ENCODE data around the gene LSAMP. TPM values are rescaled to one million over a fixed set of nuclear protein-coding genes. Genes with fewer than 3 reads are reported as not detected.
"Not testable (repeated sequence)": the region's sequence is repeated elsewhere in the genome, so short reads cannot be mapped to it uniquely, and the experiment has no call there.

Gene LSAMP
- polyA plus RNA-seq, 3 donors, result 11.2 to 14.7 (median 13.7) TPM

DNA sequence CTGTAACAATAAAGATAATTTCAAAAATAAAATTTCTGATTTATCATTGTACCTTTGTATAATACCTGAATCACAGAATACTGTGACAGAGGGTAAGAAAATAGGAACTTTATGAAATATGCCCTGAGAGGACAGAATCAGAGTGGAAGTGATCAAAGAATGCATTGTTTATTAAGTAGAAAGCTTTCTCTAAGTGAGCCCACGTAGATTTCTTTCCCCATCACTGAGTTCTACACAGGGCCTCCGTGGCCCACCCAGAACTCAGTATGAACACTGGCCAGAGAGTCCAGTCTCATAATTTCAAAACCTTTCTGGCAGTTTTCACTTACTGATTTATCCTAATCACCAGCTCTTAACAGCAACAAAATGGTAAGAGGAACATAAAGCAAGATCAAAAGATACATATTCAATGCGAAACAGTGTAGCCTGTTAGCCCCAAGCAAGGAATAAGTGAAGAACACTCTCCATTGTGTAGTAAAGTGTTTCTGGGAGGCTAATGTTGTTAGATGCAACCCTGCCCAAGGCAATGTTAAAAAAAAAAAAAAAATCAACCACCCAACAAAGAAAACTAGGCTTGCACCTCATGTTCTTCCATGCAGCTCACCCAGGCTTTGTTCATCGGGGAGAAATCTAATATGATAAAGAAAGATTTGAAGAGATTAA, 341.3 kb downstream of the LSAMP start:
- DNase-seq (ENCODE audit: extremely low read depth in 1 of 11, low read depth in 9 of 11, low spot score in 4 of 11), result no peak

- no peak for DNase-seq (ENCODE audit: extremely low read depth in 1 of 11, low read depth in 9 of 11, low spot score in 4 of 11)
Observed at GRCh38 chr3:116102037-116102436, 343.2 kb downstream of the LSAMP start.

DNA sequence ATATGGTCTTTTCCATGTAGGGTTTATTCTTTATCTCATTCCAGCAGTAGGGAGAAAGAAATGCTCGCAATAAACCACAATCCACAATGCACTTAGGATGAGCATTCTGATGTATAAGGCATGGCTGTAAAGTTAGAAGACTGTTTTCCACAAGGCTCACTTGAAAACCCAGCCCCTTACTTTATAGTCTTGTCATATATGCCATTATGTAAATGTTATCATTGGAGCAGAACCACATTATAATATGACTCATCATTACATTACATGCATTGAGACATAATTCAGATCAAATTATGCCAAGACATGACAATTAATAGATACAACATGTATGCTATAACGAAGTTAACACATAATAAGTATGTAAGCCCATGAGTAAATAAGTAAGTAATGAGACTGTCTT, 348.1 kb downstream of the LSAMP start:
- DNase-seq (ENCODE audit: extremely low read depth in 1 of 11, low read depth in 9 of 11, low spot score in 4 of 11), result no peak

DNA sequence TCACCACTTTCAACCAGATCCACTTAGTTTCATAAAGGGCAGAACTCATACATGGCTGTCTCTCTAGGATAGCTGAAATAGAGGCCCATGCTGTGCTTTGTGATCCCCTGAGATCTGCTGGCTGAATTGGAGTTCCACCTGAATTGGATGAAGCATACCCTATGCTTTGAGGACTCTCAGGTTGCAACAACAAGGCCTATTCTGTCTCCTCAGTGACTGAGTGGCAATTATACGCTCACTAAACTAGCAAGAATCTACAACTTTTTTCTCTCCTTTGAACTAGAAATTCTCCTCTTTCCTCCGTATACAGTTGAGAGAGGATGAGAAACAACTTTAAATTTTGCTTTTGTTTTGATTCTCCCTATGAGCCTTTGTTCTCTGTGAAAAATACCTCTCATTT, 348.7 kb downstream of the LSAMP start:
- peak in 1 of 11 donors; percentile 26 for DNase-seq (ENCODE audit: extremely low read depth in 1 of 11, low read depth in 9 of 11, low spot score in 4 of 11)

- DNase-seq (ENCODE audit: extremely low read depth in 1 of 11, low read depth in 9 of 11, low spot score in 4 of 11), result no peak
Observed at GRCh38 chr3:116093374-116093773, 351.9 kb downstream of the LSAMP start.

GRCh38 chr3:116087426-116087825, 357.9 kb downstream of the LSAMP start:
- DNase-seq (ENCODE audit: extremely low read depth in 1 of 11, low read depth in 9 of 11, low spot score in 4 of 11), result peak in 4 of 11 donors; percentile 14 to 30 (median 22)

GRCh38 chr3:116084999-116085791, 360.1 kb downstream of the LSAMP start:
- DNase-seq (ENCODE audit: extremely low read depth in 1 of 11, low read depth in 9 of 11, low spot score in 4 of 11), result no peak

- DNase-seq (ENCODE audit: extremely low read depth in 1 of 11, low read depth in 9 of 11, low spot score in 4 of 11), result no peak
Observed at GRCh38 chr3:116083683-116084082, 361.6 kb downstream of the LSAMP start.

DNA sequence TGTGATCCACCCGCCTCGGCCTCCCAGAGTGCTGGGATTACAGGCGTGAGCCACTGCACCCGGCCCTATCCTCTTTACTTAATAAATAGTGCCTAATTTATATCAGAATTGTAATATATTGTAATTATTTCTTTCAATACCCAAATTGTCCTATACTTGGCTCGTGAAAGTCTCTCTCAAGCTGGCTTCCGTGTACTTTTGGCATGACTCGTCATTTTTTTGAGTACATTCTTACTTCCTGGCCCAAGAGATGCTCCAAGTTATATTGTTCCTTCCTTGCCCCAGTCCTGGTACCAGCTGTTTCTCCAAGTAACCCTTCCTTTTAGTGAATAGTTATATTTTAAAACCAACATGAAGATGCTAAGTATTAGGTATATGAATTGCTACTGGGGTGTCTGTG, 366.7 kb downstream of the LSAMP start:
- DNase-seq (ENCODE audit: extremely low read depth in 1 of 11, low read depth in 9 of 11, low spot score in 4 of 11), result no peak

- DNase-seq (ENCODE audit: extremely low read depth in 1 of 11, low read depth in 9 of 11, low spot score in 4 of 11), result no peak
Observed at GRCh38 chr3:116077557-116077956, 367.7 kb downstream of the LSAMP start.

GRCh38 chr3:116077059-116077458, 368.2 kb downstream of the LSAMP start:
- DNase-seq (ENCODE audit: extremely low read depth in 1 of 11, low read depth in 9 of 11, low spot score in 4 of 11), result no peak

- not testable (repeated sequence) for DNase-seq (ENCODE audit: extremely low read depth in 1 of 11, low read depth in 9 of 11, low spot score in 4 of 11)
Observed at GRCh38 chr3:116070516-116071278, 374.6 kb downstream of the LSAMP start.

- no peak for DNase-seq (ENCODE audit: extremely low read depth in 1 of 11, low read depth in 9 of 11, low spot score in 4 of 11)
Observed at GRCh38 chr3:116070061-116070460, 375.2 kb downstream of the LSAMP start.

GRCh38 chr3:116069024-116069423, 376.3 kb downstream of the LSAMP start:
- no peak for DNase-seq (ENCODE audit: extremely low read depth in 1 of 11, low read depth in 9 of 11, low spot score in 4 of 11)

DNA sequence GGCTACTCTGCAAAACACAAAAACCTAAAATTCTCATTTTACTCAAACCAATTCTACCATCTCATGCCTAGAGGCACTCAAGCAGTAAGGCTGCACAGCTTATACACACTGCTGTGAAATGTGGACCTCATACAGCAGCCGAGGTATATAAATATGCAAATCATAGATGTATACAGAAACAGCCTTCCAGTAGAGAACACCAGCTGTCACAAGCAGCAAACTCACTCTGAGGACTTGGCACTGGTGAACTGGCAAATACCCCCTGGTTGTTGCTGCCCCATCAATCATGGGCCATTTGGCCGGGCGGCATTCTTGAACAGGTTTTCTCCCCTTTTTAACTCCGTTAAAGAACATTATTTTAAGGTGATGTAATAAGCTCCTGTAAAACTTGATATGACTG, 378.0 kb downstream of the LSAMP start:
- DNase-seq (ENCODE audit: extremely low read depth in 1 of 11, low read depth in 9 of 11, low spot score in 4 of 11), result no peak

GRCh38 chr3:116065501-116065900, 379.8 kb downstream of the LSAMP start:
- no peak for DNase-seq (ENCODE audit: extremely low read depth in 1 of 11, low read depth in 9 of 11, low spot score in 4 of 11)

- no peak for DNase-seq (ENCODE audit: extremely low read depth in 1 of 11, low read depth in 9 of 11, low spot score in 4 of 11)
Observed at GRCh38 chr3:116064646-116065045, 380.6 kb downstream of the LSAMP start.

DNA sequence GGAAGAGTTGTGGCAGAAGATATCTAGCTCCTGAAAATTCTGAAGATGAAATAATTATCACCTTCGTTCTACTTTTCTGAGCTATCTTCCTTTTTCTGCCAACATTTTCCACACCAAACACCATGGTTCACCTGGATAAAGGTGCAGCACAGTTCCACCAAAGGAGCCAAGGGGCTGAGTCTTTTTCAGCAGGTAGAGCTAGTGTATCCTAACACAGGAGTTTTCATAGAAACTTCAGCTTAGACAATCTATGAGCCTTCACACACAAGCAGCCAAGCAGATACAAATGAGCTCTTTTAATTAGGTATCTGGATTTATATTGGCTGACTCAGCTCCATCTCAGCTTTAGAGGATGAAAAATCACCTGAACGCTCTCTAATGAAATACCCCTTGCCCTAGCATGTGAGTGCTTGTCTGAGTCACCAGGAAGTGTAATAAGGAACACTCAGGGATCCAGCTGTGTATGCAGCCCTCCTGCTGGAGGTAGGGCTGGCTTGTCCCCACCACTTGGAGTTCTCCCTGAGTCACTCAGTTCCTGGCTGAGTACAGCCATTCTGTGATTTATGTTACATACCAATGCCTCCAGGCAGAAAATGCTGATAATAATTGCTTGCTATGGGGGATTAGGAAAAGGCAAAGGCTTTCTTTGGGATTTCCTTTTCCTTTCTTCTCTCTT, 385.7 kb downstream of the LSAMP start:
- peak in 2 of 11 donors; percentile 9 to 13 for DNase-seq (ENCODE audit: extremely low read depth in 1 of 11, low read depth in 9 of 11, low spot score in 4 of 11)

DNA sequence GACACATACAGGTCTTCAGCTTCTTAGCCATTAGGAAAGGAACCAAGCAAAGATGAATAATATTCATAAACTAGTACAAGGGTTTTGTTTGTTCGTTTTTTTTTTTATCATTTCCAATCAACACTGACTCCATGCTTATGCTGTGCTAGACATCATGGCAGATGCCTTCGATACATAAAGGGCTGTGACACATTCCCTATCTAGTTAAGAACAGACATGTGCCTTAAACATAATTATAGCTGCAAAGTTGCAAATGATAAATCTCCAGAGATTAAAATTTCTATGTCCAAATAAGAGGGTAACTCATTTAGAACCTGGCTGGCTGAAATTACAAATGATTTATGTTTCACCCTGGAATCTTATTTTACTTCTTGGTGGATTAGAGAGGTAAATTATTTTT, 386.4 kb downstream of the LSAMP start:
- no peak for DNase-seq (ENCODE audit: extremely low read depth in 1 of 11, low read depth in 9 of 11, low spot score in 4 of 11)
